ENCODE data around the gene LTO1.

Gene LTO1

GRCh38 chr11:69657456-69657910 lies 17.7 kb downstream of the LTO1 start:
- Histone ChIP-seq H3K4me3 (ENCODE audit: low read depth, low read length) (no peak overlapping the region), H3K27ac (no peak overlapping the region), H3K36me3 (replicated peaks) (peaks cover 17% of the 10 kb centered on the region), H3K27me3 (replicated peaks) (no peaks in the 10 kb centered on the region)
- in situ Hi-C loops (cut with HindIII; ENCODE audit: low pct_ligation_motif_present, low sequenced_read_pairs): loop anchor here (25.0 kb wide), 1 partner anchor 545 kb away; no protein-coding TSS in a partner anchor
- no peak for DNase-seq
- no peak for TF ChIP-seq CTCF (IDR thresholded peaks at IDR 0.05; ENCODE audit: low read depth, low read length, missing control alignments)

GRCh38 chr11:69656536-69657455 lies 18.4 kb downstream of the LTO1 start:
- Histone ChIP-seq H3K4me3 (ENCODE audit: low read depth, low read length) (no peak overlapping the region), H3K27me3 (replicated peaks) (no peaks in the 10 kb centered on the region), H3K27ac (no peak overlapping the region), H3K36me3 (replicated peaks) (peaks cover 23% of the 10 kb centered on the region)
- in situ Hi-C loops (cut with HindIII; ENCODE audit: low pct_ligation_motif_present, low sequenced_read_pairs): loop anchor here (25.0 kb wide), 1 partner anchor 544 kb away; no protein-coding TSS in a partner anchor
- no peak for DNase-seq
- TF ChIP-seq CTCF (IDR thresholded peaks at IDR 0.05; ENCODE audit: low read depth, low read length, missing control alignments): no peak

- H3K27ac ChIP-seq: no peak overlapping the region
- H3K27me3 ChIP-seq (replicated peaks): no peaks in the 10 kb centered on the region
- no peak for TF ChIP-seq CTCF (IDR thresholded peaks at IDR 0.05; ENCODE audit: low read depth, low read length, missing control alignments)
- no peak for DNase-seq
- H3K36me3 ChIP-seq (replicated peaks): peaks cover 33% of the 10 kb centered on the region
- H3K4me3 ChIP-seq (ENCODE audit: low read depth, low read length): no peak overlapping the region
- in situ Hi-C loops (cut with HindIII; ENCODE audit: low pct_ligation_motif_present, low sequenced_read_pairs): loop anchor here (25.0 kb wide), 1 partner anchor 543 kb away; no protein-coding TSS in a partner anchor
Observed at GRCh38 chr11:69655479-69656428, 19.4 kb downstream of the LTO1 start.

- in situ Hi-C loops (cut with HindIII; ENCODE audit: low pct_ligation_motif_present, low sequenced_read_pairs): loop anchor here (25.0 kb wide), 1 partner anchor 543 kb away; no protein-coding TSS in a partner anchor
- no peak for DNase-seq
- no peak overlapping the region for H3K4me3 ChIP-seq (ENCODE audit: low read depth, low read length)
- no peak overlapping the region for H3K27ac ChIP-seq
- H3K36me3 ChIP-seq (replicated peaks): peaks cover 41% of the 10 kb centered on the region
- no peaks in the 10 kb centered on the region for H3K27me3 ChIP-seq (replicated peaks)
- no peak for TF ChIP-seq CTCF (IDR thresholded peaks at IDR 0.05; ENCODE audit: low read depth, low read length, missing control alignments)
Observed at GRCh38 chr11:69654660-69655478, 20.3 kb downstream of the LTO1 start.

Measured in brain microvascular endothelial cell (primary cell).